ENCODE results near the gene URM1.

DNA sequence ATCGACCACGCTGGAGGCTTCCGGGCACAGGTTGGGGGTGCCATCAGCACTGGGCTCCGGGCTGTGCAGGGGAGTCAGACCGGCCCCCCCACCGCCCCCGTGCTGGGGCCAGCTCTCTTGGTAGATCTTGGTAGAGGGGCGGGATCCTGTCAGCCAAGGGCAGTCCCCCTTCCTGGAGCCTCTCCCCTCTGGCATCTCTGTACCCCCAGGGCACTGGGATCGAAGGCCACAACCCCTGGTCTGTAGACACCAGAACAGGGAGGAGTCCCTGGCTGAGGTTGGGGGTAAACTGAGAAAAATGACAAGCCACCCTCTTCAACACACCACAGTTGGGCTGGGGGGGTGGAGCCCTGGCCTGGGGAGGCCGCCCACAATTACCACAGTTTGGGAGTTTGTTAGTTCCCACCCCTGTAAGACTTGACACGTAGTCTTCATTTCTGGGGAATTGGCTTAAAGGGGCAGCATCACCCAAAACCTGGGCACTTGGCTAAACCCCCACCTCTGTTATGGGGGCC is 50.4 kb downstream of the URM1 start:
- TF ChIP-seq, protein P1, sequence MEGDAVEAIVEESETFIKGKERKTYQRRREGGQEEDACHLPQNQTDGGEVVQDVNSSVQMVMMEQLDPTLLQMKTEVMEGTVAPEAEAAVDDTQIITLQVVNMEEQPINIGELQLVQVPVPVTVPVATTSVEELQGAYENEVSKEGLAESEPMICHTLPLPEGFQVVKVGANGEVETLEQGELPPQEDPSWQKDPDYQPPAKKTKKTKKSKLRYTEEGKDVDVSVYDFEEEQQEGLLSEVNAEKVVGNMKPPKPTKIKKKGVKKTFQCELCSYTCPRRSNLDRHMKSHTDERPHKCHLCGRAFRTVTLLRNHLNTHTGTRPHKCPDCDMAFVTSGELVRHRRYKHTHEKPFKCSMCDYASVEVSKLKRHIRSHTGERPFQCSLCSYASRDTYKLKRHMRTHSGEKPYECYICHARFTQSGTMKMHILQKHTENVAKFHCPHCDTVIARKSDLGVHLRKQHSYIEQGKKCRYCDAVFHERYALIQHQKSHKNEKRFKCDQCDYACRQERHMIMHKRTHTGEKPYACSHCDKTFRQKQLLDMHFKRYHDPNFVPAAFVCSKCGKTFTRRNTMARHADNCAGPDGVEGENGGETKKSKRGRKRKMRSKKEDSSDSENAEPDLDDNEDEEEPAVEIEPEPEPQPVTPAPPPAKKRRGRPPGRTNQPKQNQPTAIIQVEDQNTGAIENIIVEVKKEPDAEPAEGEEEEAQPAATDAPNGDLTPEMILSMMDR (IDR thresholded peaks at IDR 0.05; ENCODE audit: poor library complexity, severe bottlenecking) = no peak
- TF ChIP-seq RAD21 (conservative IDR thresholded peaks at IDR 0.05) = no peak
